HG03521 (cell line): ENCODE data around the gene WAC.
"Not testable (repeated sequence)": the region's sequence is repeated elsewhere in the genome, so short reads cannot be mapped to it uniquely, and the experiment has no call there.

Experiments
- ATAC-seq: cut with Tn5 transposase; IDR thresholded peaks from one replicate; pipeline ENCODE4 v1.9.1; 2021; ENCODE audit warnings: mild to moderate bottlenecking, moderate library complexity; ENCODE audit not compliant: unreplicated experiment

Gene WAC

GRCh38 chr10:28532337-28533185, at the start of gene WAC:
Gene WAC, plus strand, starts transcription at chr10:28533118. Its CDS starts 462 bp downstream, at chr10:28533580.
- peak; percentile 75 for ATAC-seq

GRCh38 chr10:28489206-28489605, 43.7 kb upstream of the WAC start:
- ATAC-seq = no peak

- ATAC-seq = not testable (repeated sequence)
These were observed 42.6 kb upstream of the WAC start for GRCh38 chr10:28490256-28490865.

GRCh38 chr10:28492116-28492920, 40.6 kb upstream of the WAC start:
- no peak for ATAC-seq

GRCh38 chr10:28494420-28494819, 38.5 kb upstream of the WAC start:
- ATAC-seq = no peak

- no peak for ATAC-seq
These were observed 37.8 kb upstream of the WAC start for GRCh38 chr10:28495084-28495483.

- no peak for ATAC-seq
These were observed 36.9 kb upstream of the WAC start for GRCh38 chr10:28496017-28496416.

GRCh38 chr10:28496481-28496961, 36.4 kb upstream of the WAC start:
- no peak for ATAC-seq

GRCh38 chr10:28497313-28498126, 35.4 kb upstream of the WAC start:
- ATAC-seq = no peak

GRCh38 chr10:28500203-28500602, 32.7 kb upstream of the WAC start:
- not testable (repeated sequence) for ATAC-seq

- ATAC-seq = no peak
These were observed 29.8 kb upstream of the WAC start for GRCh38 chr10:28503114-28503513.

GRCh38 chr10:28505359-28505959, 27.5 kb upstream of the WAC start:
- ATAC-seq = no peak

GRCh38 chr10:28508304-28508925, 24.5 kb upstream of the WAC start:
- no peak for ATAC-seq

GRCh38 chr10:28509286-28509685, 23.6 kb upstream of the WAC start:
- ATAC-seq = no peak

- no peak for ATAC-seq
These were observed 18.3 kb upstream of the WAC start for GRCh38 chr10:28514648-28515047.

GRCh38 chr10:28520346-28520745, 12.6 kb upstream of the WAC start:
- ATAC-seq = no peak

- not testable (repeated sequence) for ATAC-seq
These were observed 12.1 kb upstream of the WAC start for GRCh38 chr10:28520828-28521227.

GRCh38 chr10:28521961-28522360, 11.0 kb upstream of the WAC start:
- not testable (repeated sequence) for ATAC-seq

GRCh38 chr10:28523725-28524252, 9.1 kb upstream of the WAC start:
- ATAC-seq = no peak
